ENCODE measurements around the gene SOX8. TPM values are rescaled to one million over a fixed set of nuclear protein-coding genes. Genes with fewer than 3 reads are reported as not detected.

SOX8 gene
- total RNA-seq, 1 experiment from 2014 or later, result 0.47 TPM

GRCh38 chr16:1026057-1026783 lies 44.6 kb downstream of the SOX8 start:
- H3K79me2 ChIP-seq (ENCODE audit: low read length), result no peaks in the 10 kb centered on the region
- no peak overlapping the region for H3K27ac ChIP-seq (ENCODE audit: low read length)
- H3K9ac ChIP-seq (ENCODE audit: low read length), result no peak overlapping the region
- no peaks in the 10 kb centered on the region for H3F3A ChIP-seq (ENCODE audit: low read length, unreplicated experiment)
- H3K9me2 ChIP-seq (replicated peaks; ENCODE audit: low read length), result no peaks in the 10 kb centered on the region
- TF ChIP-seq CTCF (conservative IDR thresholded peaks at IDR 0.05; ENCODE audit: low read depth, low read length) (no peak), EZH2 (IDR thresholded peaks at IDR 0.05; ENCODE audit: low read length, unreplicated experiment) (no peak), EZH2phosphoT487 (IDR thresholded peaks at IDR 0.05; ENCODE audit: borderline replicate concordance, low read length) (no peak)
- H3K36me3 ChIP-seq (ENCODE audit: low read depth, low read length), result no peaks in the 10 kb centered on the region
- BruUV-seq (replicated peaks), result no TSS peak
- no peaks in the 10 kb centered on the region for H3K4me1 ChIP-seq (ENCODE audit: insufficient read depth, low read length)
- ChIA-PET CTCF (no interaction called here), POLR2A (ENCODE audit: unreplicated experiment) (no interaction called here)
- DNase-seq (no peak), ATAC-seq (no peak)
- H3K9me3 ChIP-seq (ENCODE audit: low read length), result no peaks in the 10 kb centered on the region
- H2AFZ ChIP-seq (ENCODE audit: low read length), result no peak overlapping the region
- intact Hi-C loops (cut with micrococcal nuclease), result no loop called here
- H3K27me3 ChIP-seq (ENCODE audit: low read length), result no peaks in the 10 kb centered on the region
- no peak overlapping the region for H3K4me2 ChIP-seq (ENCODE audit: low read length)
- H4K20me1 ChIP-seq (ENCODE audit: low read length), result no peaks in the 10 kb centered on the region
- no peak overlapping the region for H3K4me3 ChIP-seq (ENCODE audit: low read length)

GRCh38 chr16:1026784-1027500 lies 45.4 kb downstream of the SOX8 start:
- no peak for DNase-seq
- CTCF ChIA-PET, result no interaction called here
- H3K27me3 ChIP-seq (ENCODE audit: low read length), result no peaks in the 10 kb centered on the region

More at GRCh38 chr16:1026784-1027500, 45.4 kb downstream of the SOX8 start:
- POLR2A ChIA-PET (ENCODE audit: unreplicated experiment), result no interaction called here
- no peaks in the 10 kb centered on the region for H3K79me2 ChIP-seq (ENCODE audit: low read length)
- H3K9ac ChIP-seq (ENCODE audit: low read length), result no peak overlapping the region
- no peak overlapping the region for H3K4me3 ChIP-seq (ENCODE audit: low read length)
- no peaks in the 10 kb centered on the region for H3K9me2 ChIP-seq (replicated peaks; ENCODE audit: low read length)
- no TSS peak for BruUV-seq (replicated peaks)
- intact Hi-C loops (cut with micrococcal nuclease), result no loop called here
- H3K4me2 ChIP-seq (ENCODE audit: low read length), result no peak overlapping the region
- no peak overlapping the region for H3K27ac ChIP-seq (ENCODE audit: low read length)
- no peaks in the 10 kb centered on the region for H3K9me3 ChIP-seq (ENCODE audit: low read length)
- ATAC-seq, result no peak
- H3K36me3 ChIP-seq (ENCODE audit: low read depth, low read length), result no peaks in the 10 kb centered on the region
- H3K4me1 ChIP-seq (ENCODE audit: insufficient read depth, low read length), result no peaks in the 10 kb centered on the region
- no peak overlapping the region for H2AFZ ChIP-seq (ENCODE audit: low read length)
- no peaks in the 10 kb centered on the region for H3F3A ChIP-seq (ENCODE audit: low read length, unreplicated experiment)
- H4K20me1 ChIP-seq (ENCODE audit: low read length), result no peaks in the 10 kb centered on the region
- TF ChIP-seq CTCF (conservative IDR thresholded peaks at IDR 0.05; ENCODE audit: low read depth, low read length), result no peak
- no peak for TF ChIP-seq EZH2 (IDR thresholded peaks at IDR 0.05; ENCODE audit: low read length, unreplicated experiment)
- no peak for TF ChIP-seq EZH2phosphoT487 (IDR thresholded peaks at IDR 0.05; ENCODE audit: borderline replicate concordance, low read length)

Data from PC-3 (cell line).